ENCODE data around the gene KCNIP4.

KCNIP4 gene

DNA sequence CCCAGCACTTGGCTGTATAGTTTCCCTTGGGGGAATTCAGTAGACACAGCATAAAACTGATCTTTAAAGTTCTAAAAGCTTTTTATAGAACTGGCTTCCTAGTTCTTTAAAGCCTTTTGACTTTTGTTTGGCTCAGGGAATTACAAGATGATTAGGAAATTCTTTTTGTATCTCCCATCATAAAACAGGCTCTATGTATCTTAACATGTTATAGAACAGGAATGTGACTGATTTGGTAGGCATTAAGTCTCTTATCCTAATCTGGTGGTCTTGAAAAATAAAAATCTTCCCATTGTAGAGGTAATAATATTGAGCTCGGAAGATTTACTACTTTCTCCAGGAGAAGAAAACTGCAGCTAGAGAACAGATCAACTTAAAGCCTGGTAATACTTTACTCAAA is 262.7 kb downstream of the KCNIP4 start:
- no peaks in the 10 kb centered on the region for H3K27me3 ChIP-seq (ENCODE audit: insufficient read depth, low read length, poor library complexity, severe bottlenecking)
- H3K4me1 ChIP-seq (ENCODE audit: insufficient read depth, low read length, poor library complexity, severe bottlenecking) = no peaks in the 10 kb centered on the region
- no peaks in the 10 kb centered on the region for H3K36me3 ChIP-seq (ENCODE audit: insufficient read depth, low read length)
- H3K4me3 ChIP-seq (ENCODE audit: low read length, poor library complexity, severe bottlenecking) = no peak overlapping the region
- H3K4me2 ChIP-seq (ENCODE audit: low read depth, low read length, poor library complexity, severe bottlenecking) = no peak overlapping the region
- no peaks in the 10 kb centered on the region for H3K9me3 ChIP-seq (ENCODE audit: insufficient read depth, low read depth, low read length)
- H3K9ac ChIP-seq (ENCODE audit: low read depth, low read length, poor library complexity, severe bottlenecking) = no peak overlapping the region
- no peaks in the 10 kb centered on the region for H3K9me2 ChIP-seq (replicated peaks; ENCODE audit: low read depth, low read length)
- H2AFZ ChIP-seq (ENCODE audit: low read length) = no peak overlapping the region
- TF ChIP-seq EZH2phosphoT487 (IDR thresholded peaks at IDR 0.05; ENCODE audit: borderline replicate concordance) = no peak
- TF ChIP-seq, protein P1, sequence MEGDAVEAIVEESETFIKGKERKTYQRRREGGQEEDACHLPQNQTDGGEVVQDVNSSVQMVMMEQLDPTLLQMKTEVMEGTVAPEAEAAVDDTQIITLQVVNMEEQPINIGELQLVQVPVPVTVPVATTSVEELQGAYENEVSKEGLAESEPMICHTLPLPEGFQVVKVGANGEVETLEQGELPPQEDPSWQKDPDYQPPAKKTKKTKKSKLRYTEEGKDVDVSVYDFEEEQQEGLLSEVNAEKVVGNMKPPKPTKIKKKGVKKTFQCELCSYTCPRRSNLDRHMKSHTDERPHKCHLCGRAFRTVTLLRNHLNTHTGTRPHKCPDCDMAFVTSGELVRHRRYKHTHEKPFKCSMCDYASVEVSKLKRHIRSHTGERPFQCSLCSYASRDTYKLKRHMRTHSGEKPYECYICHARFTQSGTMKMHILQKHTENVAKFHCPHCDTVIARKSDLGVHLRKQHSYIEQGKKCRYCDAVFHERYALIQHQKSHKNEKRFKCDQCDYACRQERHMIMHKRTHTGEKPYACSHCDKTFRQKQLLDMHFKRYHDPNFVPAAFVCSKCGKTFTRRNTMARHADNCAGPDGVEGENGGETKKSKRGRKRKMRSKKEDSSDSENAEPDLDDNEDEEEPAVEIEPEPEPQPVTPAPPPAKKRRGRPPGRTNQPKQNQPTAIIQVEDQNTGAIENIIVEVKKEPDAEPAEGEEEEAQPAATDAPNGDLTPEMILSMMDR (conservative IDR thresholded peaks at IDR 0.05; ENCODE audit: low read length) = no peak
- H3F3A ChIP-seq (ENCODE audit: low read depth) = no peaks in the 10 kb centered on the region
- H4K20me1 ChIP-seq (ENCODE audit: insufficient read depth, low read length, poor library complexity, severe bottlenecking) = no peaks in the 10 kb centered on the region
- no peaks in the 10 kb centered on the region for H3K79me2 ChIP-seq (ENCODE audit: insufficient read depth, low read length)

DNA sequence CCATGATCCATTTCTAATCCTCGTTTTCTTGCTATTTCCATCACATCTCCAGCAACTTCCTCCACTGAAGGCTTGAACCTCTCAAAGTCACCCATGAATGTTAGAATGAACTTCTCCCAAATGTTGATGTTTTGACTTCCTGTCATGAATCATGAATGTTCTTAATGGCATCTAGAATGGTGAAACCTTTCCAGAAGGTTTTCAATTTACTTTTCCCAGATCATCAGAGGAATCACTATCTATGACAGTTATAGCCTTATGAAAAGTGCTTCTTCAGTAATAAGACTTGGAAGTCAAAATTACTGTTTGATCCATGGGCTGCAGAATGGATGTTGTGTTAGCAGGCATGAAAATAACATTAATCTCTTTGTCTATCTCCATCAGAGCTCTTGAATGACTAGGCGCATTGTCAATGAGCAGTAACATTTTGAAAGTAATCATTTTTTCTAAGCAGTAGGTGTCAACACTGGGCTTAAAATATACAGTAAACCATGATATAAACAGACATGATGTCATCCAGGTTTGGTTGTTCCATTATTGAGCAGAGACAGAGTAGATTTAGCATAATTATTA is 268.2 kb downstream of the KCNIP4 start:
- H3F3A ChIP-seq (ENCODE audit: low read depth) = no peaks in the 10 kb centered on the region
- no peaks in the 10 kb centered on the region for H3K9me2 ChIP-seq (replicated peaks; ENCODE audit: low read depth, low read length)
- no peak overlapping the region for H3K9ac ChIP-seq (ENCODE audit: low read depth, low read length, poor library complexity, severe bottlenecking)
- TF ChIP-seq, protein P1 (conservative IDR thresholded peaks at IDR 0.05; ENCODE audit: low read length) = no peak
- no peak for TF ChIP-seq EZH2phosphoT487 (IDR thresholded peaks at IDR 0.05; ENCODE audit: borderline replicate concordance)
- H3K4me3 ChIP-seq (ENCODE audit: low read length, poor library complexity, severe bottlenecking) = no peak overlapping the region
- H3K9me3 ChIP-seq (ENCODE audit: insufficient read depth, low read depth, low read length) = no peaks in the 10 kb centered on the region
- no peaks in the 10 kb centered on the region for H4K20me1 ChIP-seq (ENCODE audit: insufficient read depth, low read length, poor library complexity, severe bottlenecking)
- H3K4me2 ChIP-seq (ENCODE audit: low read depth, low read length, poor library complexity, severe bottlenecking) = no peak overlapping the region
- no peaks in the 10 kb centered on the region for H3K36me3 ChIP-seq (ENCODE audit: insufficient read depth, low read length)
- no peaks in the 10 kb centered on the region for H3K79me2 ChIP-seq (ENCODE audit: insufficient read depth, low read length)
- no peaks in the 10 kb centered on the region for H3K4me1 ChIP-seq (ENCODE audit: insufficient read depth, low read length, poor library complexity, severe bottlenecking)
- H2AFZ ChIP-seq (ENCODE audit: low read length) = no peak overlapping the region
- no peaks in the 10 kb centered on the region for H3K27me3 ChIP-seq (ENCODE audit: insufficient read depth, low read length, poor library complexity, severe bottlenecking)

DNA sequence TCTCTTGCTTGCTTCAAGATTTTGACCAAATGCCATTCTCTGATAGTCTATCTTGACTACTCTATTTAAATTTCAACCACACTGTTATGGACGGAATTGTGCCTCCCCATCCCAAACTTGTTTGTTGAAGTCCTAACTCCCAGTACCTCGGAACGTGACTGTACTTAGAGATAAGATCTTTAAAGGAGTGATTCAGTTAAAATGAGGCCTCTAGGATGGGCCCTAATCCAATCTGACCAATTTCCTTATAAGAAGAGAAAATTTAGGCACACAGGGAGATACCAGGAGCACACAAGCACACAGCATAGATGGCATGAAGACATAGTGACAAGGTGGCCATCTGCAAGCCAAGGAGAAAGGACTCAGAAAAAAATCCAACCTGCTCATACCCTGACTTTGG is 269.9 kb downstream of the KCNIP4 start:
- TF ChIP-seq EZH2phosphoT487 (IDR thresholded peaks at IDR 0.05; ENCODE audit: borderline replicate concordance) = no peak
- H3K36me3 ChIP-seq (ENCODE audit: insufficient read depth, low read length) = no peaks in the 10 kb centered on the region
- no peak overlapping the region for H3K9ac ChIP-seq (ENCODE audit: low read depth, low read length, poor library complexity, severe bottlenecking)
- H3K4me1 ChIP-seq (ENCODE audit: insufficient read depth, low read length, poor library complexity, severe bottlenecking) = no peaks in the 10 kb centered on the region
- H3K27me3 ChIP-seq (ENCODE audit: insufficient read depth, low read length, poor library complexity, severe bottlenecking) = no peaks in the 10 kb centered on the region
- H3F3A ChIP-seq (ENCODE audit: low read depth) = no peaks in the 10 kb centered on the region
- H3K9me2 ChIP-seq (replicated peaks; ENCODE audit: low read depth, low read length) = no peaks in the 10 kb centered on the region
- no peak overlapping the region for H3K4me2 ChIP-seq (ENCODE audit: low read depth, low read length, poor library complexity, severe bottlenecking)
- no peak overlapping the region for H2AFZ ChIP-seq (ENCODE audit: low read length)
- no peaks in the 10 kb centered on the region for H4K20me1 ChIP-seq (ENCODE audit: insufficient read depth, low read length, poor library complexity, severe bottlenecking)
- no peaks in the 10 kb centered on the region for H3K79me2 ChIP-seq (ENCODE audit: insufficient read depth, low read length)
- H3K4me3 ChIP-seq (ENCODE audit: low read length, poor library complexity, severe bottlenecking) = no peak overlapping the region
- no peaks in the 10 kb centered on the region for H3K9me3 ChIP-seq (ENCODE audit: insufficient read depth, low read depth, low read length)

DNA sequence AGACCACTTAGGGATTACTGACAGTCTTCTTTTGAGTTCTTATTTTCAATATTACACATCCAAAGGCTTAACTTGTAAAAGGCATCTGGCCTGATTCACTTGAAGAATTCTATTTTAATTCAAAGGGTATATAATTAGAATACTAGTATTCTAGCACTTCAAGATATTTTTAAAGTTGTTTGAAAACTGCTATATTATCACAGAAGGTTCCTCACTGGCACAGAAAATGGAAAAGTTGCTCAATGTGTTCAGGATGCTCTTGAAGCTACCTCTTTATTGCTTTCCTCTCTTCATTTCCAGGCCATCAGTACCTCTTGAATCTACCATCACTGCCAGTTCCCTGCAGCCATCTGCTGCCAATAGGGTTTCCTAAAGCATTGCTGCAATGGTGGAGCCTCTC is 271.4 kb downstream of the KCNIP4 start:
- Histone ChIP-seq H3K4me2 (ENCODE audit: low read depth, low read length, poor library complexity, severe bottlenecking) (no peak overlapping the region), H3K27me3 (ENCODE audit: insufficient read depth, low read length, poor library complexity, severe bottlenecking) (no peaks in the 10 kb centered on the region), H3K9ac (ENCODE audit: low read depth, low read length, poor library complexity, severe bottlenecking) (no peak overlapping the region), H3K36me3 (ENCODE audit: insufficient read depth, low read length) (no peaks in the 10 kb centered on the region), H4K20me1 (ENCODE audit: insufficient read depth, low read length, poor library complexity, severe bottlenecking) (no peaks in the 10 kb centered on the region), H3K4me1 (ENCODE audit: insufficient read depth, low read length, poor library complexity, severe bottlenecking) (no peaks in the 10 kb centered on the region), H3F3A (ENCODE audit: low read depth) (no peaks in the 10 kb centered on the region), H3K9me2 (replicated peaks; ENCODE audit: low read depth, low read length) (no peaks in the 10 kb centered on the region), H2AFZ (ENCODE audit: low read length) (no peak overlapping the region), H3K4me3 (ENCODE audit: low read length, poor library complexity, severe bottlenecking) (no peak overlapping the region), H3K79me2 (ENCODE audit: insufficient read depth, low read length) (no peaks in the 10 kb centered on the region), H3K9me3 (ENCODE audit: insufficient read depth, low read depth, low read length) (no peaks in the 10 kb centered on the region)
- TF ChIP-seq, protein P1 (conservative IDR thresholded peaks at IDR 0.05; ENCODE audit: low read length) = no peak
- no peak for TF ChIP-seq EZH2phosphoT487 (IDR thresholded peaks at IDR 0.05; ENCODE audit: borderline replicate concordance)
